Prostate gland (tissue), 2 donors: ENCODE data around the gene TMEM154.

Experiments
- POLR2A ChIP-seq: fragments of 450-650 bp; IDR thresholded peaks from one replicate; pipeline ENCODE4 v1.6.1; 2016; ENCODE audit warnings: antibody characterized with exemption, mild to moderate bottlenecking
- POLR2AphosphoS5 ChIP-seq: sonication (generic); formaldehyde crosslinking; IDR thresholded peaks from one replicate; pipeline ENCODE4 v1.6.1; 2017; ENCODE audit warnings: antibody characterized with exemption
- TF ChIP-seq, protein P1 (sequence below), 4 experiments: fragments of 200-600 bp in 2 of 4; fragments of 450-650 bp in 2 of 4; sonication (generic) in 2 of 4; IDR thresholded peaks; 1 replicate in 3 of 4; 2 replicates in 1 of 4; pipeline ENCODE4 v1.5.1; 2016 to 2019; ENCODE audit warnings: antibody characterized with exemption in 4 of 4, mild to moderate bottlenecking in 2 of 4, moderate library complexity in 2 of 4

DNA sequence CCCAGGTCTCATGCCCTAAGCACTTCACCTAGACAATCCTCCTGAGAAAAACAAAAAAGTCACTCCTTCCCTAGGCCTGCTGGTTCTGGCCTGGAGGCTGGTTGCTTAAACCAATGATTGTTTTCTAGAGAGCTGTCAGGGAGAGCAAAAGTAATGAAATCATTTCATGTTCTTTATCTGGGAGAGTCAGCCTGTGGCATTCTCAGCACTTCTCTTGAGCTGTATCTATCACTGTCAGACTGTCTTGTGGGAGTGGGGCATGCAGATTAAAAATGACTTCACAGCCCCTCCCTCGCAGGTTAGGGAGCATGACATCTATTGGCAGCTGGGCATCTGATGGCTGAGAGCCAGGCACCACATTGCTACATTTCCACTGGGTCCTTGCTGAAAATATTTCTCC, 20.4 kb upstream of the TMEM154 start:
- TF ChIP-seq, protein P1, sequence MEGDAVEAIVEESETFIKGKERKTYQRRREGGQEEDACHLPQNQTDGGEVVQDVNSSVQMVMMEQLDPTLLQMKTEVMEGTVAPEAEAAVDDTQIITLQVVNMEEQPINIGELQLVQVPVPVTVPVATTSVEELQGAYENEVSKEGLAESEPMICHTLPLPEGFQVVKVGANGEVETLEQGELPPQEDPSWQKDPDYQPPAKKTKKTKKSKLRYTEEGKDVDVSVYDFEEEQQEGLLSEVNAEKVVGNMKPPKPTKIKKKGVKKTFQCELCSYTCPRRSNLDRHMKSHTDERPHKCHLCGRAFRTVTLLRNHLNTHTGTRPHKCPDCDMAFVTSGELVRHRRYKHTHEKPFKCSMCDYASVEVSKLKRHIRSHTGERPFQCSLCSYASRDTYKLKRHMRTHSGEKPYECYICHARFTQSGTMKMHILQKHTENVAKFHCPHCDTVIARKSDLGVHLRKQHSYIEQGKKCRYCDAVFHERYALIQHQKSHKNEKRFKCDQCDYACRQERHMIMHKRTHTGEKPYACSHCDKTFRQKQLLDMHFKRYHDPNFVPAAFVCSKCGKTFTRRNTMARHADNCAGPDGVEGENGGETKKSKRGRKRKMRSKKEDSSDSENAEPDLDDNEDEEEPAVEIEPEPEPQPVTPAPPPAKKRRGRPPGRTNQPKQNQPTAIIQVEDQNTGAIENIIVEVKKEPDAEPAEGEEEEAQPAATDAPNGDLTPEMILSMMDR (IDR thresholded peaks at IDR 0.05), result no peak
- no peak for TF ChIP-seq POLR2AphosphoS5
- TF ChIP-seq POLR2A, result no peak
